Prostate gland (tissue), 2 donors: ENCODE measurements around the gene SH3RF2. TPM values are rescaled to one million over a fixed set of nuclear protein-coding genes. Genes with fewer than 3 reads are reported as not detected.

Experiments
- DNase-seq: peaks from one replicate; pipeline ENCODE4 v3.0.0-alpha.2; 2019; ENCODE audit warnings: low spot score
- H3K27ac ChIP-seq, 2 donors: fragments of 200-600 bp; sonication (generic); 2 replicates each; pipeline ENCODE4 v1.5.1; 2017 to 2019
- H3K27me3 ChIP-seq: fragments of 200-600 bp; sonication (generic); replicated peaks from 2 replicates; pipeline ENCODE4 v1.5.1; 2019; ENCODE audit not compliant: insufficient read depth
- H3K36me3 ChIP-seq, 2 donors: fragments of 200-600 bp; sonication (generic); 1 replicate in 1 of 2; 2 replicates in 1 of 2; pipeline versions ENCODE4 v1.5.1 to v1.8.1; 2017 to 2019
- H3K4me1 ChIP-seq: fragments of 200-600 bp; sonication (generic); replicated peaks from 2 replicates; pipeline ENCODE4 v1.5.1; 2019
- H3K4me3 ChIP-seq, 2 donors: fragments of 200-600 bp; sonication (generic); 2 replicates each; pipeline ENCODE4 v1.5.1; 2017 to 2019
- H3K9me3 ChIP-seq: fragments of 200-600 bp; sonication (generic); 2 replicates; pipeline ENCODE4 v1.5.1; 2017
- CTCF ChIP-seq, 4 experiments: fragments of 200-600 bp in 2 of 4; fragments of 450-650 bp in 2 of 4; sonication (generic) in 2 of 4; IDR thresholded peaks; 1 replicate in 3 of 4; 2 replicates in 1 of 4; pipeline ENCODE4 v1.5.1; 2016 to 2019; ENCODE audit warnings: antibody characterized with exemption in 4 of 4, mild to moderate bottlenecking in 2 of 4, moderate library complexity in 2 of 4
- POLR2A ChIP-seq: fragments of 450-650 bp; IDR thresholded peaks from one replicate; pipeline ENCODE4 v1.6.1; 2016; ENCODE audit warnings: antibody characterized with exemption, mild to moderate bottlenecking
- POLR2AphosphoS5 ChIP-seq: sonication (generic); formaldehyde crosslinking; IDR thresholded peaks from one replicate; pipeline ENCODE4 v1.6.1; 2017; ENCODE audit warnings: antibody characterized with exemption
- WGBS: methylation state at CpG from one replicate; pipeline ENCODE4 v1.1.5; 2018; 5-methylcytosine and 5-hydroxymethylcytosine counted together
- intact Hi-C: fragments of 100-400 bp; cut with DNase I; formaldehyde crosslinking; loops from one replicate; pipeline ENCODE4 v1.14.2; 2022
- total RNA-seq, 2 donors: library from RNA; depleted of rRNA; stranded (reverse); fragments of >200 nt; gene quantifications; one replicate each; pipeline ENCODE4 v1.1.0, GENCODE V29; 2016

Gene SH3RF2
- total RNA-seq, 2 donors from 2014 or later: 18.2 to 43.9 TPM

GRCh38 chr5:145938776-145939539, 2.6 kb downstream of the SH3RF2 start:
- Histone ChIP-seq H3K27ac (no peak overlapping the region), H3K4me1 (peaks cover 7% of the 10 kb centered on the region), H3K27me3 (no peaks in the 10 kb centered on the region), H3K36me3 (no peaks in the 10 kb centered on the region), H3K4me3 (no peak overlapping the region), H3K9me3 (no peaks in the 10 kb centered on the region)
- intact Hi-C loops: no loop called here
- DNase-seq: no peak
- WGBS: 42% methylated on average over 11 of the region's 11 CpGs
- TF ChIP-seq CTCF (IDR thresholded peaks at IDR 0.05) (no peak), POLR2AphosphoS5 (no peak), POLR2A (no peak)

- Histone ChIP-seq H3K36me3 (no peaks in the 10 kb centered on the region), H3K9me3 (no peaks in the 10 kb centered on the region), H3K27me3 (no peaks in the 10 kb centered on the region), H3K27ac (no peak overlapping the region), H3K4me1 (peaks cover 7% of the 10 kb centered on the region), H3K4me3 (no peak overlapping the region)
- TF ChIP-seq POLR2AphosphoS5: no peak
- no peak for TF ChIP-seq CTCF (IDR thresholded peaks at IDR 0.05)
- no peak for TF ChIP-seq POLR2A
- 87% methylated on average over 4 of the region's 4 CpGs for WGBS
- intact Hi-C loops: no loop called here
- DNase-seq: no peak
Measured at GRCh38 chr5:145939540-145940065, 3.2 kb downstream of the SH3RF2 start.

- no peaks in the 10 kb centered on the region for H3K27me3 ChIP-seq
- H3K4me3 ChIP-seq: no peak overlapping the region
- no peaks in the 10 kb centered on the region for H3K9me3 ChIP-seq
- no peaks in the 10 kb centered on the region for H3K36me3 ChIP-seq
- TF ChIP-seq POLR2AphosphoS5: no peak
- no peak for TF ChIP-seq POLR2A
- no peak for TF ChIP-seq CTCF (IDR thresholded peaks at IDR 0.05)
- WGBS: 66% methylated on average over 2 of the region's 2 CpGs
- peaks cover 4% of the 10 kb centered on the region for H3K4me1 ChIP-seq
- no peak for DNase-seq
- intact Hi-C loops: no loop called here
- no peak overlapping the region for H3K27ac ChIP-seq
Measured at GRCh38 chr5:145941096-145941447, 4.7 kb downstream of the SH3RF2 start.

GRCh38 chr5:145941448-145942130, 5.2 kb downstream of the SH3RF2 start:
- H3K27me3 ChIP-seq: no peaks in the 10 kb centered on the region
- H3K27ac ChIP-seq: no peak overlapping the region
- H3K9me3 ChIP-seq: no peaks in the 10 kb centered on the region
- intact Hi-C loops: no loop called here
- DNase-seq: no peak
- no peak for TF ChIP-seq CTCF (IDR thresholded peaks at IDR 0.05)
- no peak for TF ChIP-seq POLR2A
- no peak for TF ChIP-seq POLR2AphosphoS5
- 83% methylated on average over 3 of the region's 3 CpGs for WGBS
- H3K36me3 ChIP-seq: no peaks in the 10 kb centered on the region
- H3K4me3 ChIP-seq: no peak overlapping the region
- peaks cover 4% of the 10 kb centered on the region for H3K4me1 ChIP-seq
